Measurements from ENCODE around the gene DNHD1.
"Not testable (repeated sequence)": the region's sequence is repeated elsewhere in the genome, so short reads cannot be mapped to it uniquely, and the experiment has no call there.

The DNHD1 gene

GRCh38 chr11:6486938-6487337 is 10.1 kb upstream of the DNHD1 start:
- H3K27me3 Mint-ChIP-seq: no peaks in the 10 kb centered on the region
- H3K4me1 Mint-ChIP-seq: peaks cover 14% of the 10 kb centered on the region
- CTCF ChIA-PET: interaction anchor here (1.1 to 3.4 kb wide), 3 partner anchors 19 to 109 kb away, joined by 3 to 17 read pairs (median 4); no protein-coding TSS in a partner anchor
- no peaks in the 10 kb centered on the region for H3K9me3 Mint-ChIP-seq
- H3K27ac Mint-ChIP-seq: no peak overlapping the region
- peaks cover 37% of the 10 kb centered on the region for H3K36me3 Mint-ChIP-seq
- DNase-seq: no peak
- no peak overlapping the region for H3K4me3 Mint-ChIP-seq

DNA sequence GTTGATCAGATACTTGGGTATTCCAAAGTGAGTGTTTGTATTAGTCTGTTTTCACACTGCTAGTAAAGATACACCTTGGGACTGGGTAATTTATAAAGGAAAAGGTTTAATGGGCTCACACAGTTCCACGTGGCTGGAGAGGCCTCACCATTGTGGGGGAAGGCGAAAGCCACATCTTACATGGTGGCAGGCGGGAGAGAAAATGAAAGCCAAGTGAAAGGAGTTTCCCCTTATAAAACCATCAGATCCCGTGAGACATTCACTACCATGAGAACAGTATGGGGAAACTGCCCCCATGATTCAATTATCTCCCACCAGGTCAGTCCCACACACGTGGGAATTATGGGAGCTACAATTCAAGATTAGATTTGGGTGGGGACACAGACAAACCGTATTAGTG is 8.7 kb upstream of the DNHD1 start:
- no peaks in the 10 kb centered on the region for H3K27me3 Mint-ChIP-seq
- peaks cover 3% of the 10 kb centered on the region for H3K4me1 Mint-ChIP-seq
- DNase-seq: no peak
- no peak overlapping the region for H3K27ac Mint-ChIP-seq
- no peak overlapping the region for H3K4me3 Mint-ChIP-seq
- H3K36me3 Mint-ChIP-seq: peaks cover 30% of the 10 kb centered on the region
- CTCF ChIA-PET: interaction anchor here (1.3 kb wide), 1 partner anchor 109 kb away, joined by 3 read pairs; no protein-coding TSS in a partner anchor
- no peaks in the 10 kb centered on the region for H3K9me3 Mint-ChIP-seq

DNA sequence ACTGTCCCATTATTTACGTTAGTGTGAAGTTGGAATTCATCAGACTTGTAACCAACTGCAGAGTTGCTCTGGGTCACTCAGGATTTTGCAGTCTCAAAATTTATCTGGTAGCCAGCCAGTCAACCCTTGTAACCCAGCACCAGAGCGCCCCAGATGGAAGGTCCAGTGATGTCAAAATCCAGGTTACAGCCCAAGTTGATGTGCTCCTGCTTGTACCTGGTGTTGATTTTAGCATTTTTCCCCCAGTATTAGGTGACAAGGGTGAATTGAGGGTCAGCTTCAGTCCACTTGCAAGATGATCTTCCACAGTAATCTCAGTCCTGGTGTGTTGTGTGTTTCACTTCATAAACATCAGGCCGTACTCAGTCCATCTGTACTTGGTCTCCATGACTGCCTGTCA is 8.3 kb upstream of the DNHD1 start:
- CTCF ChIA-PET: no interaction called here
- Mint-ChIP-seq H3K27ac (no peak overlapping the region), H3K4me3 (no peak overlapping the region), H3K4me1 (no peaks in the 10 kb centered on the region), H3K36me3 (peaks cover 26% of the 10 kb centered on the region), H3K27me3 (no peaks in the 10 kb centered on the region), H3K9me3 (no peaks in the 10 kb centered on the region)
- DNase-seq: no peak

GRCh38 chr11:6489306-6489705 is 7.8 kb upstream of the DNHD1 start:
- no peaks in the 10 kb centered on the region for H3K4me1 Mint-ChIP-seq
- no peak overlapping the region for H3K4me3 Mint-ChIP-seq
- H3K27ac Mint-ChIP-seq: no peak overlapping the region
- no peaks in the 10 kb centered on the region for H3K9me3 Mint-ChIP-seq
- CTCF ChIA-PET: interaction anchor here (0.9 to 1.1 kb wide), 2 partner anchors 45 to 110 kb away, joined by 3 read pairs; no protein-coding TSS in a partner anchor
- no peaks in the 10 kb centered on the region for H3K27me3 Mint-ChIP-seq
- DNase-seq: no peak
- H3K36me3 Mint-ChIP-seq: peaks cover 25% of the 10 kb centered on the region

DNA sequence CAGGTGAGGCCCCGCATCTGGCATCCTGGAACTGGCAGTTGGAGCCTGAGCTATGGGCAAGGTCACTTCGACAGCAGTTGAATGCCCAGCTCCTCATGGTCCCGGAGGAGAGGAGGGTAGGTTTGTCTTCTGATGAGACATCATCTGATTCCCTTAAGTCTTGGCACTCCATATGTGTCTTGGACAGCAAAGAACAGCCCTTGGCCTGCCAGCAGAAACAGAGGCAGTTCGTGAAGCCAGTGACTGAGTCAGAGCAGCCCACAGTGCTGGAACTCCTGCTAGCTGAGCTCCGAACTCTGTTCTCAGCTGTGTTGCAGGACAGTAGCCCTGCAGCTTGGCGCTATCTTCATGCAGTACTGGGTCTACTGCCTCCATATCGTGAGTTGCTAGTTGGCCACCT is 1.0 kb downstream of the DNHD1 start:
- Mint-ChIP-seq H3K36me3 (peaks cover 4% of the 10 kb centered on the region), H3K4me1 (peaks cover 3% of the 10 kb centered on the region), H3K4me3 (no peak overlapping the region), H3K27ac (no peak overlapping the region), H3K9me3 (no peaks in the 10 kb centered on the region), H3K27me3 (no peaks in the 10 kb centered on the region)
- no peak for DNase-seq
- CTCF ChIA-PET: interaction anchor here (1.0 to 1.5 kb wide), 4 partner anchors 9 to 185 kb away, joined by 3 to 5 read pairs (median 4); partner anchors contain the start of gene MRPL17

- DNase-seq: no peak
- H3K27ac Mint-ChIP-seq: no peak overlapping the region
- CTCF ChIA-PET: interaction anchor here (1.1 to 4.3 kb wide), 5 partner anchors 9 to 185 kb away, joined by 3 to 21 read pairs (median 4); partner anchors contain the start of gene MRPL17
- H3K4me1 Mint-ChIP-seq: peaks cover 3% of the 10 kb centered on the region
- H3K27me3 Mint-ChIP-seq: no peaks in the 10 kb centered on the region
- no peak overlapping the region for H3K4me3 Mint-ChIP-seq
- no peaks in the 10 kb centered on the region for H3K9me3 Mint-ChIP-seq
- H3K36me3 Mint-ChIP-seq: peaks cover 6% of the 10 kb centered on the region
These were observed 1.5 kb downstream of the DNHD1 start for GRCh38 chr11:6498544-6498943.

GRCh38 chr11:6502382-6502781 is 5.3 kb downstream of the DNHD1 start:
- Mint-ChIP-seq H3K9me3 (no peaks in the 10 kb centered on the region), H3K36me3 (peaks cover 10% of the 10 kb centered on the region), H3K27me3 (no peaks in the 10 kb centered on the region), H3K27ac (no peak overlapping the region), H3K4me3 (no peak overlapping the region), H3K4me1 (peaks cover 3% of the 10 kb centered on the region)
- CTCF ChIA-PET: interaction anchor here (0.7 to 4.3 kb wide), 2 partner anchors 59 to 124 kb away, joined by 3 to 21 read pairs; no protein-coding TSS in a partner anchor
- no peak for DNase-seq

GRCh38 chr11:6504166-6504565 is 7.1 kb downstream of the DNHD1 start:
- H3K27ac Mint-ChIP-seq: no peak overlapping the region
- no peak overlapping the region for H3K4me3 Mint-ChIP-seq
- no peak for DNase-seq
- CTCF ChIA-PET: interaction anchor here (0.9 to 7.0 kb wide), 9 partner anchors 11 to 126 kb away, joined by 3 to 141 read pairs (median 4); no protein-coding TSS in a partner anchor
- no peaks in the 10 kb centered on the region for H3K27me3 Mint-ChIP-seq
- H3K4me1 Mint-ChIP-seq: peaks cover 3% of the 10 kb centered on the region
- H3K36me3 Mint-ChIP-seq: peaks cover 10% of the 10 kb centered on the region
- no peaks in the 10 kb centered on the region for H3K9me3 Mint-ChIP-seq

GRCh38 chr11:6505577-6506240 is 8.6 kb downstream of the DNHD1 start:
- CTCF ChIA-PET: interaction anchor here (0.7 to 7.0 kb wide), 23 partner anchors 11 to 253 kb away, joined by 3 to 141 read pairs (median 5); partner anchors contain the start of genes APBB1, HPX and TIMM10B
- Mint-ChIP-seq H3K36me3 (peaks cover 13% of the 10 kb centered on the region), H3K4me3 (no peak overlapping the region), H3K4me1 (peaks cover 3% of the 10 kb centered on the region), H3K27me3 (no peaks in the 10 kb centered on the region), H3K9me3 (no peaks in the 10 kb centered on the region), H3K27ac (no peak overlapping the region)
- DNase-seq: no peak

DNA sequence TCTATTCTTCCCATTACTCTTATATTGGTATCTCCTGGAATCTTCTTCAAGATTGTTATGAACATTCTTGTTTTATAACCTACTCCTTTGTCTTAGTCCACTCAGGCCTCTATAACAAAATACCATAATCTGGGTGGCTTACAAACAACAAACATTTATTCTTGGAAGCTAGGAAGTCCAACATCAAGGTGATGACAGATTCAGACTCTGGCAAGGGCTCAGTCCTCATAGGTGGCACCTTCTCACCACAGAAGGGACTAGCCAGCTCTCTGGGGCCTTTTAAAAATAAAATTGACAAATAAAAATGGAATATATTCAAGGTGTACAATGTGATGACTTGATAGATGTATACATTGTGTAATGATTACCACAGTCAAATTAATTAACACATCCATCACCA is 19.8 kb downstream of the DNHD1 start:
- Mint-ChIP-seq H3K4me3 (no peak overlapping the region), H3K27ac (no peak overlapping the region), H3K27me3 (no peaks in the 10 kb centered on the region), H3K36me3 (peaks cover 32% of the 10 kb centered on the region), H3K4me1 (no peaks in the 10 kb centered on the region), H3K9me3 (no peaks in the 10 kb centered on the region)
- CTCF ChIA-PET: no interaction called here
- DNase-seq: no peak

DNA sequence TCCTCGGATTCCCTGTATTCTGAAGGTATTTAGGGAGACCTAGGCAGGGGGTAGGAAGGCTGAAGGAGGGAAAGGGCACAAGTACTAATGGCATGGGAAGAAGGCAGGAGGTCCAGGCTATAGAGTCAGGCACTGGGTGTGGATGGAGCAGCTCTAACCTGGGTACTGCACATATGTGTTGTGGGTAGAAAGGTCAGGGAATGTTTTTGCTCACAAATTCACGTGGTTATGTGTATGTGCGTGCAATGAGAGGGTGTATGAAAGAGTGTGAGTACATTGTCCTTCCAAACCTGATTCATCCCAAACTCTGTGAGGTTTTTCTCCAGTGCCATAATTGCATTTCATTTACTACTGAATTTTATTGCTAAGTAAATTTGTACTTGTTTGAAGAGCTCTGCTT is 23.2 kb downstream of the DNHD1 start:
- Mint-ChIP-seq H3K4me1 (peaks cover 14% of the 10 kb centered on the region), H3K4me3 (no peak overlapping the region)
- CTCF ChIA-PET: interaction anchor here (0.6 to 3.0 kb wide), 4 partner anchors 10 to 148 kb away, joined by 3 to 15 read pairs (median 3); no protein-coding TSS in a partner anchor

GRCh38 chr11:6521946-6522345 is 24.9 kb downstream of the DNHD1 start:
- not testable (repeated sequence) for H3K9me3 Mint-ChIP-seq, H3K4me3 Mint-ChIP-seq, H3K27me3 Mint-ChIP-seq, DNase-seq, H3K27ac Mint-ChIP-seq
- H3K4me1 Mint-ChIP-seq: peaks cover 28% of the 10 kb centered on the region
- peaks cover 31% of the 10 kb centered on the region for H3K36me3 Mint-ChIP-seq
- CTCF ChIA-PET: interaction anchor here (2.1 kb wide), 1 partner anchor 9 kb away, joined by 6 read pairs; no protein-coding TSS in a partner anchor

More for the DNA sequence above, 23.2 kb downstream of the DNHD1 start:
- H3K36me3 Mint-ChIP-seq: peaks cover 32% of the 10 kb centered on the region
- no peaks in the 10 kb centered on the region for H3K27me3 Mint-ChIP-seq
- H3K27ac Mint-ChIP-seq: no peak overlapping the region
- H3K9me3 Mint-ChIP-seq: no peaks in the 10 kb centered on the region
- DNase-seq: no peak

DNA sequence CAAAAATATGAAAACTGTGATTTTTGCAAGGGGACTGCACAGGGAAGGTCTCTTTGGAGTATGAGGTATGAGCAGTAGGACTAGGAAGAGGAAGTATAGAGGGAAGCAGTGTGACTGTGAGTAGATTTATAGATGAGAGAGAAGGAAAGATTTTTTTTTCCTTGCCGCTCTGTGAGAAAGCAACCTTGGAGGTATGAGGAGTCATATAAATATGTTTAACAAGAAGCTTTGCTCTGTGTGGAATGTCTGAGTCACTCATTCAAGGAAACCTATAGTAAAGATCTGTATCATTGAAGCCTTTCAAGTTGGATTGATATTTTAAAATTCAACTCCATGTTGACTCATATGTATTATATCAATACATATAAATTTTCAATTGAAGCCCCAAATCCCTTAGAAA is 26.2 kb downstream of the DNHD1 start:
- H3K36me3 Mint-ChIP-seq: peaks cover 30% of the 10 kb centered on the region
- no peak overlapping the region for H3K27ac Mint-ChIP-seq
- no peak overlapping the region for H3K4me3 Mint-ChIP-seq
- no peak for DNase-seq
- CTCF ChIA-PET: interaction anchor here (1.1 to 2.1 kb wide), 3 partner anchors 8 to 144 kb away, joined by 3 to 9 read pairs (median 6); no protein-coding TSS in a partner anchor
- H3K4me1 Mint-ChIP-seq: peaks cover 35% of the 10 kb centered on the region
- H3K27me3 Mint-ChIP-seq: no peaks in the 10 kb centered on the region
- H3K9me3 Mint-ChIP-seq: no peaks in the 10 kb centered on the region

GRCh38 chr11:6526411-6527135 is 29.5 kb downstream of the DNHD1 start:
- Mint-ChIP-seq H3K36me3 (peaks cover 31% of the 10 kb centered on the region), H3K27ac (peak overlapping the region; percentile 94), H3K27me3 (no peaks in the 10 kb centered on the region), H3K4me1 (peaks cover 35% of the 10 kb centered on the region), H3K4me3 (peak overlapping the region; percentile 55), H3K9me3 (no peaks in the 10 kb centered on the region)
- CTCF ChIA-PET: interaction anchor here (0.8 to 1.3 kb wide), 4 partner anchors 44 to 148 kb away, joined by 3 to 4 read pairs (median 3); no protein-coding TSS in a partner anchor
- DNase-seq: no peak
